Stimulated activated CD4-positive, alpha-beta T cell treated with anti-CD3 and anti-CD28 coated beads, Interleukin-1b, Interleukin-23, amount 100 ng/mL, for 1 hour (primary cell): ENCODE measurements around the gene CAMSAP1.
A peak's percentile ranks its signal among the peaks of the same experiment; 100 is the strongest.

Source experiments
- DNase-seq, 2 donors: peaks; one replicate each; pipeline ENCODE4 v3.0.0-alpha.2; 2020; ENCODE audit warnings: low read depth in 2 of 2

The CAMSAP1 gene

DNA sequence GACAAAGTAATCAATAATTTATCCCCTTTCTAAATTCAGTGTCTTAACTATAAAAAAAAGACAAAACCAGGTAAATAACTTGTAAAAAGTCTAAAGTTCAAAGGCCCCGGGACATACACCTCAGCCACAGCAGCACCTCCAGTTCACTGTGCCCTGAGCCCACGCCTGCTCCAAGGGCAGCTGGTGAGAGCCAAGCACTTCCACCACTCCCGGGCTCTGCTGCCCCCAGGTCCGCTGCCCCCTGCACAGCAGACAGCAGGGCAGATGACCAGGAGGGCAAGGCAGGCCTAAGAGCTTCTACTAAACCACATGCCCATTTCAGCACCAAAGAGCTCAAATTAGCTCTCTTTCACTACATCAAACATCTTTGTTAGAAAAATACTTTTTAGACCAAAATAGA is 91.9 kb downstream of the CAMSAP1 start:
- DNase-seq, result no peak

DNA sequence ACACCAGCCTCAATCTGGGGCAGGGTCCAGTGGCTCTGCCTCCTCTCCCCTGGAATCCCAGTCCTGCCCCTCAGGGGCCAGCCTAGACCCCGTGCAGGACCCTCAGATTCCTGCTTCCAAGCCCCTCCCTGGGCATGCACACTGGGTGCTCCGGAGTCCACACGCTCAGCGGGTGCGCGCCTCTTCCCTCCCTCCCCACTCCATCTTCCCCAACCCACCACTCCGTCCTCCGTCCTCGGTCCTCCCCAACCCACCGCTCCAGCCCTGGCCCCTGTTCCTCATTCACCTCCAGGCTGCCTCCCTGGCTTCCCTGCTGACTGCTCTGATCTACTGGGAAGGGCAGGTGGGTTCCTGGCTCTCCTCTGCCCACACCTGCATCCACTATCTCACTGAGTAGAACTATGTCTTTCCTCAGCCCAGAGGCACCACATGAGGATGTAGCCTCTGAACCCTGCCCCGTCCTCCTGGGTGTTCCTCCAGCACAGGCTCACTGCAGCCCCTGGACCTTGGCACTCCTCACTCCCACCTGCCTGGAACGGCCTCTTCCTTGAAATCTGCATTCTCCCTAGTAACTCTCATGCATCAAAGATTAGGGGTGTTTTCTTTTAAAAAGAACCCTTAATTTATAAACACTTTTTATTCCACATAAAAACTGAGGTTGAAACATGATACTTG is 92.8 kb downstream of the CAMSAP1 start:
- DNase-seq, result no peak

DNA sequence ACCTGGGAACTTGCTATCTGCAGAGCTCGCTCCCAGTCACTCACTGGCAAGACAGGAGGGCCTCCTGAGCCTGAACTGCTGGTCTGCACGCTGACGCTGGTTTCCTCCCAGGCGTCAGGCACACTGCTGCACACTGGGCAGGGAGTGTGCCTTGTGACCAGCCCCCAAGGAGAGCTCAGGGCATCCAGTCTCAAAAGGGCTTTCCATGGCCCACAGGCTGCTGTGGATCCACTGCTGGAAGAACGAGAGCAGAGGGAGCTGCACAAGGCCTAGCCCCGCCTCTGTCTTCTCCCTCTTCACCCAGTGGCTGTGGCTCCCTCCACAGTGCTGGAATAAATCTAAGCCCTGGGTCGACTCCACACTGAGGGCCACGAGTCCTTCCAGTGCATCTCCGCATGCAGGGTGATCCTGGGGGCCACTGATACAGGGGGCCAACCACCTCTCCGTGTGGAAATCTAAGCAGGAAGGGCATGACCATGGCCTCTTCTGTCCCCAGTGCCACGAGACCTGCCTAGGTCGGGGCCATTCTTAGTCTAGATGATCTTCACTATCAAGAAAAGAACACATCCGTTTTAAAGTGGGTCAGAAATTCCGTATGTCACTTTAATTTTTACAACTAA is 93.6 kb downstream of the CAMSAP1 start:
- no peak for DNase-seq

DNA sequence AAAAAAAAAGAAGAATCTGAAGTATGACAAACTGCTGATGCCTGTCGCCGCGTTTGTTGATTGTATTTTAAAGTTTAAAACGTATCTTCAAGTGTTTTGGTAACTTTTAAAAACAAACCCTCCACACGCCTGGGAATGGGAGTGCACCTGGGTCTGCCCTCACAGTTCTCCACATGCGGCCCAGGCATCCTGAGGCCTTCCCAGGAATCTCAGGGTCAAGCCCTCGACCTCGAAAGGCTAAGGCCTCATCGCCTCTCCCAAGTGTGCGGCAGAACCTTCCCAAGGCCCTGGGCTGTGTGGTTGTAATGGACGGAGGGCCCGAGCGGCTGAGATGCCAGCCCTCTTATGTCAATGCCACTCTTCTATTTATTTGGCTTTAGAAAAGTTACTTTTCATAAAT is 94.4 kb downstream of the CAMSAP1 start:
- no peak for DNase-seq

DNA sequence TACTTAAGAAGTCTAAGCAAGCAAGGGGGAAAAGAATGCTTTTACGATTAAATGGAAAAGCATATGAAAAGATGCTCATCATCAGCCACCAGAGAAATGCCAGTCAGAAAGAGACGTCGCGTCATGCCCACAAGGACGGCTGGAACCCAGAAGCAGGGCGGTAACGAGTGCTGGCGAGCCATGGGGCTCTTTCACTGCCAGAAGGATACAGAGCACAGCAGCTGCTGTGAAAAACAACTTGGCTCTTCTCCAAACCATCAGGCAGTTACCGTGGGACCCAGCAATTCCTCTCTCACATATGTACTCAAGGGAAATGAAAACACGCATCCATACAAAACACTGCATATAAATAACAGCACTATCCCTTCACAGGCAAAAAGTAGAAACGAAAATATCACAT is 95.5 kb downstream of the CAMSAP1 start:
- no peak for DNase-seq

DNA sequence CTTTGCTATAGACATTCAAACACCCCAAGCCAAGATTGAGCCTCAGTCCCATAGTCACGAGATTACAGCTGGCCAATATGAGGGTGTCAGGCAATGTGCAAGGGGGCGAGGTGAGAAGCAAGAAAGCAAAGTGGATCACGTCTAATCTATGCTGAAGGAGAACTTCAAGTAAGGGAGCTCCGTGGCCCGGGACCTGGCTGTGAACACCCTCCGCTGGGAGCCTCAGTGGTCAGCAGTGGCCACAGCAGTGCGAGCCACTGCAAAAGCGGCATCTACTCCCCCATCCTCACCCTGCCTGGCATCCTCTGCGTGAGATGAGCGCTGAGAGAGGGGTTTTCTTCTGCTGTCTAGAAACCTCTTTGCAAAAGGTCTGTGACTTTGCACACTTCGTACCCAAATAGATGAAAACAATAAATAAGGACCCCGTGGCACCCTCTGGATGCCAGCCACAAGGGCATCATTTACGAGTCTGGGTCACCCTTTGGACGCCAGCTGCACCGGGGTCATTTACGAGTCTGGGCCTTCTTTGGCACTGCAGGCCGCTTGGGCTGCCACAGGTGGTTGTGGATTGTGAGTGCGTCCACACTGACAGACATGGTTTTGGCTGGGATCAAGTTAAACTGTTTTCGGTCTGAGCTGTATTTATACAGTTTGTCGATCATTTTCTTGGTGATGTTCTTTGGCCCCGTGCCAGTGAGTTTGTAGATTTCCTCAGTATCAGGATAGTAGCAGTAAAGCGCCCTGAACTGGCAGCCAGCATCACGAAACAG is 96.4 kb downstream of the CAMSAP1 start:
- DNase-seq, result no peak

GRCh38 chr9:135809166-135809565 is 98.2 kb downstream of the CAMSAP1 start:
- DNase-seq, result no peak

GRCh38 chr9:135805422-135806022 is 101.8 kb downstream of the CAMSAP1 start:
- no peak for DNase-seq

DNA sequence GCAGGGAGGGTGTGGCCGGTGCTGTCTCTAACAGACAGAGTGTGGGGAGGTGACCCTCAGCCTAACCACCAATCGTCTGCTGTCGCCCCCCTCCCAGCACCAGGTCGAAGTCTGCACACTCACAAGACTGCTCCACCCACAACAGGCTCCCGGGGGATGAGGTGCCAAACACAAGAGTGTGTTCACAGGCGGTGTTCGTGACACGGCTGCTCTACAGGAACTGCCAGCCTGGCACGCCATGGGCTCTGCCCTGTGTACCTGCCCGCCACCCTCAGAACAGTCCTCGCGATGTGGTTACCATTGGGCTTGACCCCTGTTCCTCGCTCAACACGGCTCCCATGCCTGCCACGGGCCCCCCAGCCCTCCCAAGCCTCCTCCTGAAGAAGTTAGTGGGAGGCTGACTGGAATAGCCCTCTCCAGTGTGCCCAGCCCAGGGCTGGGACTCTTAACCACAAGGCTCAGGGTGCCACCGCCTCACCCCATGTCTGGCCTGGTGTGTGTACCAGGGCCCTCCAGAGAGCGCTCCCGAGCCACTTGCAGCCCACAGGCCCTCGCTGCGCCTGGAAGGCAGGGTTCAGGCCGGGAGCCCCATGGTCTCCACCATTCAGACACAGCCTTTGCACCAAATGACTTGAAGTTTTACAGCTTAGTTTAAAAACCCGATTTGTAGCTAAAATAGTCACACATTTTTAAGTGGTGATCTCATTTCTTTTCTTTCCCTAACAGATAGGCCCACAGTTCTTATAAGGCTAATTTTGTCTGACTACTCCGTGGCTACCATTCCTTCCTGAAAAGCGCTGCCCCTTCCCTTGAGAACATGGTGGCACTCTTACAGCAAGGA is 102.5 kb downstream of the CAMSAP1 start:
- no peak for DNase-seq

GRCh38 chr9:135803441-135803840 is 103.9 kb downstream of the CAMSAP1 start:
- no peak for DNase-seq

DNA sequence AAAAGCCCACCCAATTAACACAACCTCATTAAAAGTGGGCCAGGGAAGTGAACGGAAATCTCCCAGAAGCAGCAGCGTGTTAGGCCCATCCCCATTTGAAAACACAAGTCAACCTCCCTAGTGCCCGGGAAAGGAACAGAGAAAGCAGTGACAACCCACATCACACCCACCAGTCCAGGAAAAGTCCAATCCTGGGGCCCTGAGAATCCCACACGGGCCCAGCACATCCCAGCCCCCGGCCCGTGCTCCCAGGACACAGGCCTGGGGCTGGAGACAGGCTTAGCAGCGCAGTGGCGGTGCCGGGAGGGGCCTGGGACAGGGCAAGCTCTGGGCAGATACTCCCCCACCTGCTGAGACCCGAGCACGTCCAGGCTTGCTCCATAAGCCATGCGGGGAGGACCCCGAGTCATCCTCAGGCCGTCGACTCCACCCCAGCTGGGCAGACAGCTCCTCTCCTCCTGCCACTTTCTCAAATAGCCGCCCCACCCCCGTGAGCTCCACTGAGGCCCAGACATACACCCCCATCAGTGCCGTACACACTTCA is 104.4 kb downstream of the CAMSAP1 start:
- DNase-seq, result no peak

DNA sequence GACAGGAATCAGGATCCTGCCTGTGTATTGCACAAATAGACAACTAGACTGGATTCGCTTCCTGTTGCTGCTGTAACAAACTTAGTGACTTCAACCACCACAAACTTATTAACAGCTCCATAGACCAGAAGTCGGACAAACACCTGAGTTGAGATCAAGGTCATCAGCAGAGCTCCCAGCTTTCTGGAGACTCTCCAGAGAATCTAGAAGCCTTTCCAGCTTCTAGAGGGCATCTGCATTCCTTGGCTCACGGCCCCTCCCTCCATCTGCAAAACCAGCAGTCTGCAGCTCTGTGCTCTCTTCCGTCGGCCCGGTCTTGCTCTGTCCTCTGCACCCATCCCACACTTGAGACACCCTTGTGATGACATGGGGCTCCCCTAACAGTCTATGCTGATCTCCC is 106.3 kb downstream of the CAMSAP1 start:
- no peak for DNase-seq

- no peak for DNase-seq
Measured at GRCh38 chr9:135799261-135799660, 108.1 kb downstream of the CAMSAP1 start.

GRCh38 chr9:135798263-135798585 is 109.1 kb downstream of the CAMSAP1 start:
- no peak for DNase-seq

DNA sequence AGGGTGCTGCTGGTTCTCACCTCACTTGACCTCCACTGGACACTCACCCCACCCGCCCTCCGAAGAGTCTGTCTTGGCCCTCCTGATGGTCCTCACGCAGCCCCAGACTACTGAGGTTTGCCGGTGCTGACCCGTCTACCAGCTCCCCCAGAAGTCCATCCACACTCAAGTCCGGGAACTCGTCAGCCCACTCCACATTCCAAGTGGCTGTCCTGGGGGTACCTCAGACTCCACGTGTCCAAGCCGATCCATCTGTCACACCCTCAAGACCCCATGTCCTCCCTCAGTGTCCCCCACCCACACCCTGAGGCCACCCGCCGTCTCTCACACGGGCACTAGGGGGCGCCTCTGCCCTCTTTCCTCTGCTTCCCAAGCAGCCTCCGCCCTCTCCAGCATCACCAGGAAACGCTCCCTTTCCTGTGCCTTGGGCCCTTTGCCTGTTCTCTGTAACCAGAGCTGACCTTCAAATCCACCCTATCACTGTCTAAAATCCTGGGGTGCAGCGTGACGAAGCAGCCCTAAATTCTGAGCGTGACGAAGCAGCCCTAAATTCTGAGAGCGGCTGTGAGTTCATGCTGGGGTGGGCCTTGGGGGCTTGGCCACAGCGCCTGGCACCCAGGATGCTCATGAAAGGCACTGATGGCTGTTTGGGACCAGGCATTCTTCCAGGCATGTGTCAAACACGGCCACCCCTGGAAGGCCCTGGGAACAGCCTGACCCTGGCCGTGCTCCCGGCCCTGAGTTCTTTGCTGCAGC is 109.7 kb downstream of the CAMSAP1 start:
- peak in 1 of 2 donors; percentile 5 for DNase-seq

GRCh38 chr9:135796784-135797485 is 110.4 kb downstream of the CAMSAP1 start:
- DNase-seq, result no peak

- no peak for DNase-seq
Measured at GRCh38 chr9:135795391-135795790, 112.0 kb downstream of the CAMSAP1 start.

- DNase-seq, result no peak
Measured at GRCh38 chr9:135794361-135794885, 112.9 kb downstream of the CAMSAP1 start.

DNA sequence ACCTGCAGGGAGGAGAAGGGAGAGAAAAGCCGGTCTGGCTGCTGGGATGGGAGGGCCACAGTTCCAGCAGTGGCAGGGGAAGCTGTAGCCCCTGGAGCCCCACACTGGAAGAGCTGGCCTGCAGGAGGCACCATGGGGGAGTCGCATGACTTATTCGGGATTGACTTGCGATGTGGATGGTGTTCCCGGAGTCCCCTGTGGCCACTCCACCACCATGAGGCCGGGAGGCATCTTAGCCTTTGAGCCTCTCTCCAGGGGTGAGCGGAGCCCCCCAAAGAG is 113.3 kb downstream of the CAMSAP1 start:
- DNase-seq, result no peak
